Measurements from ENCODE around the gene HABP4.

DNA sequence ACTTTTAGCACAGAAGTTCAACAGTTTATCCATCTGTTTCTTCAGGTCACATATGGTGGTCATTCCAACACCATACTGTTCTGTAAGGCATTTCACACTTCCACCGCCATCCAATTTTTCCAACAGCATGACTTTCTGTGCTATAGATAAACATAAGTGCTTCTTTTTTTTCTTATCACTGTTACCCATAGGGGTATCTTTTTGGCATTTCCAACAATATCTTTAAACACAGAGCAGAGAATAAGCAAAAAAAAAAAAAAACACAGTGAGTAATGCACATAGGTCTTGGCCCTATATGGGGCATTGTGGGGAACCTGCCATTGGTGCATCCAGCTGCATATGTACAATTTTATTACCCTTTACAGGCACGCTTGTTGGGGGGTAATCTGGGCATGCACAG lies 19.6 kb upstream of the HABP4 start:
- TF ChIP-seq GATA2 (IDR thresholded peaks at IDR 0.05; ENCODE audit: low read depth, low read length) (no peak), GATA3 (IDR thresholded peaks at IDR 0.05; ENCODE audit: low read depth, low read length) (no peak)

All from SH-SY5Y (cell line).